Lung (tissue), 12 donors: ENCODE measurements around the gene CDIPT. TPM values are rescaled to one million over a fixed set of nuclear protein-coding genes. Genes with fewer than 3 reads are reported as not detected.

Source experiments
- ATAC-seq: fragments of 200-7000 bp; cut with Tn5 transposase; one replicate; pipeline ENCODE4 v1.9.1; 2020; ENCODE audit warnings: moderate number of reproducible peaks; ENCODE audit not compliant: insufficient read depth, low FRiP score
- DNase-seq, 3 donors: peaks; one replicate each; pipeline ENCODE4 v3.0.0-alpha.2; 2013 to 2017
- H3K27ac ChIP-seq, 2 donors: one replicate each; pipeline ENCODE4 v1.5.1; 2013; ENCODE audit warnings: mild to moderate bottlenecking in 2 of 2, moderate library complexity in 2 of 2, control low read depth in 1 of 2, inconsistent platforms in 1 of 2, low read depth in 1 of 2, low read length in 1 of 2
- H3K27me3 ChIP-seq, 3 donors: one replicate each; pipeline ENCODE4 v1.5.1; 2013; ENCODE audit warnings: low read length in 2 of 3; ENCODE audit not compliant: control insufficient read depth in 3 of 3, insufficient read depth in 3 of 3
- H3K36me3 ChIP-seq, 4 donors: one replicate each; pipeline ENCODE4 v1.5.1; 2013; ENCODE audit warnings: low read length in 4 of 4, mild to moderate bottlenecking in 1 of 4, moderate library complexity in 1 of 4; ENCODE audit not compliant: control insufficient read depth in 4 of 4, insufficient read depth in 4 of 4
- H3K4me1 ChIP-seq, 5 donors: one replicate each; pipeline ENCODE4 v1.5.1; 2013; ENCODE audit warnings: low read length in 5 of 5, mild to moderate bottlenecking in 2 of 5, moderate library complexity in 1 of 5; ENCODE audit not compliant: control insufficient read depth in 5 of 5, insufficient read depth in 5 of 5
- H3K4me3 ChIP-seq: one replicate; pipeline ENCODE4 v1.5.1; 2013; ENCODE audit warnings: mild to moderate bottlenecking, control low read depth, moderate library complexity
- H3K9ac ChIP-seq, 2 donors: one replicate each; pipeline ENCODE4 v1.5.1; 2013; ENCODE audit warnings: low read length in 2 of 2, control low read depth in 1 of 2; ENCODE audit not compliant: insufficient read depth in 1 of 2
- H3K9me3 ChIP-seq, 4 donors: one replicate each; pipeline ENCODE4 v1.5.1; 2013; ENCODE audit warnings: low read length in 3 of 4, mild to moderate bottlenecking in 1 of 4, moderate library complexity in 1 of 4; ENCODE audit not compliant: control insufficient read depth in 4 of 4, insufficient read depth in 3 of 4
- WGBS, 2 donors: extraction: QIAGEN DNeasy Blood & Tissue Kit; methylation state at CpG; one replicate each; pipeline ENCODE4 v1.1.7; 2013; 5-methylcytosine and 5-hydroxymethylcytosine counted together
- polyA plus RNA-seq, 2 donors: library from polyadenylated mRNA; stranded (reverse); fragments of 200-250 nt; gene quantifications; one replicate each; pipeline ENCODE4 v1.2.1, GENCODE V29; 2013
- total RNA-seq, 2 donors: library from RNA; depleted of rRNA in 1 of 2; stranded (reverse); fragments of >200 nt in 1 of 2; gene quantifications; one replicate each; pipeline ENCODE4 v1.2.1, GENCODE V29; 2014 to 2021
- TF ChIP-seq, protein P1 (sequence below): IDR thresholded peaks from 2 replicates; pipeline ENCODE4 v1.5.1; 2012; ENCODE audit warnings: mild to moderate bottlenecking; ENCODE audit errors: control extremely low read depth, extremely low read depth
- donor health status: control.
- donor health status: control.
- donor health status: Bipolar disorder and iron deficiency.
- donor health status: healthy.
- donor health status: DM: yes; HTN: yes; CAD: no.

The CDIPT gene
- total and polyA plus RNA-seq, 4 donors = 66.9 to 105 (median 73.3) TPM

- Histone ChIP-seq H3K9me3 (peaks cover 0 to 2% (median 0%) of the 10 kb centered on the region in 4 donors), H3K27ac (no peak overlapping the region), H3K27me3 (peaks cover 0 to 14% (median 8%) of the 10 kb centered on the region in 3 donors), H3K9ac (no peak overlapping the region), H3K4me1 (peaks cover 0 to 12% (median 4%) of the 10 kb centered on the region in 5 donors), H3K36me3 (no peaks in the 10 kb centered on the region), H3K4me3 (no peak overlapping the region)
- ATAC-seq (no peak), DNase-seq (no peak)
- 15 to 17% methylated on average over 9 of the region's 9 CpGs for WGBS, 2 donors
- TF ChIP-seq, protein P1, sequence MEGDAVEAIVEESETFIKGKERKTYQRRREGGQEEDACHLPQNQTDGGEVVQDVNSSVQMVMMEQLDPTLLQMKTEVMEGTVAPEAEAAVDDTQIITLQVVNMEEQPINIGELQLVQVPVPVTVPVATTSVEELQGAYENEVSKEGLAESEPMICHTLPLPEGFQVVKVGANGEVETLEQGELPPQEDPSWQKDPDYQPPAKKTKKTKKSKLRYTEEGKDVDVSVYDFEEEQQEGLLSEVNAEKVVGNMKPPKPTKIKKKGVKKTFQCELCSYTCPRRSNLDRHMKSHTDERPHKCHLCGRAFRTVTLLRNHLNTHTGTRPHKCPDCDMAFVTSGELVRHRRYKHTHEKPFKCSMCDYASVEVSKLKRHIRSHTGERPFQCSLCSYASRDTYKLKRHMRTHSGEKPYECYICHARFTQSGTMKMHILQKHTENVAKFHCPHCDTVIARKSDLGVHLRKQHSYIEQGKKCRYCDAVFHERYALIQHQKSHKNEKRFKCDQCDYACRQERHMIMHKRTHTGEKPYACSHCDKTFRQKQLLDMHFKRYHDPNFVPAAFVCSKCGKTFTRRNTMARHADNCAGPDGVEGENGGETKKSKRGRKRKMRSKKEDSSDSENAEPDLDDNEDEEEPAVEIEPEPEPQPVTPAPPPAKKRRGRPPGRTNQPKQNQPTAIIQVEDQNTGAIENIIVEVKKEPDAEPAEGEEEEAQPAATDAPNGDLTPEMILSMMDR = no peak
Observed at GRCh38 chr16:29898135-29898803, 35.2 kb upstream of the CDIPT start.

DNA sequence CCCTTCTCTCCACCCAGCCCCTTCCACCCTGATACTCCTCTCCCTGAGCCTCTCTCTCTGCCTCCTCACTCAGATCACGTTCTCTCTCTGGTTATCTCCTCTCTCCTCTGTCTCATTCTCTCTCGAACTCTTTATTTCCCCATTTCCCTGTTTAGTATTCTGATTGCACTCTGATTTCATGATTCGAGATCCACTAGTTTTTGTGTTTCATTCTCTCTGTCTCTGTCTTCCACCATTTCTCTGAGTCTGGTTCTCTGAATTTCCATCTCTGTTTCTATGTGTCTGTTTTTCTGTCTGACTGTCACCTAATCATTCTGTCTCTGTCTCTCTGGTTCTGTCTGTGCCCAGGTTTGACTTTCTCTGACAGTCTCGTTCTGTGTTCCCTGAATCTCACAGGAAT, 34.3 kb upstream of the CDIPT start:
- no peak for ATAC-seq
- Histone ChIP-seq H3K4me1 (peaks cover 0 to 12% (median 4%) of the 10 kb centered on the region in 5 donors), H3K27me3 (peaks cover 0 to 14% (median 8%) of the 10 kb centered on the region in 3 donors), H3K4me3 (no peak overlapping the region), H3K9ac (no peak overlapping the region), H3K36me3 (no peaks in the 10 kb centered on the region), H3K27ac (no peak overlapping the region), H3K9me3 (peaks cover 0 to 2% (median 0%) of the 10 kb centered on the region in 4 donors)
- TF ChIP-seq, protein P1 = no peak
- 49 to 62% methylated on average over 4 of the region's 4 CpGs for WGBS, 2 donors
- no peak for DNase-seq

GRCh38 chr16:29896841-29897240, 33.8 kb upstream of the CDIPT start:
- 48 to 53% methylated on average over 14 to 15 of the region's 15 CpGs for WGBS, 2 donors
- DNase-seq = no peak
- Histone ChIP-seq H3K36me3 (no peaks in the 10 kb centered on the region), H3K9ac (no peak overlapping the region), H3K9me3 (peaks cover 0 to 2% (median 0%) of the 10 kb centered on the region in 4 donors), H3K27ac (no peak overlapping the region), H3K4me3 (no peak overlapping the region), H3K27me3 (peaks cover 0 to 14% (median 8%) of the 10 kb centered on the region in 3 donors), H3K4me1 (peaks cover 0 to 14% (median 4%) of the 10 kb centered on the region in 5 donors)
- ATAC-seq = no peak
- TF ChIP-seq, protein P1 = no peak

DNA sequence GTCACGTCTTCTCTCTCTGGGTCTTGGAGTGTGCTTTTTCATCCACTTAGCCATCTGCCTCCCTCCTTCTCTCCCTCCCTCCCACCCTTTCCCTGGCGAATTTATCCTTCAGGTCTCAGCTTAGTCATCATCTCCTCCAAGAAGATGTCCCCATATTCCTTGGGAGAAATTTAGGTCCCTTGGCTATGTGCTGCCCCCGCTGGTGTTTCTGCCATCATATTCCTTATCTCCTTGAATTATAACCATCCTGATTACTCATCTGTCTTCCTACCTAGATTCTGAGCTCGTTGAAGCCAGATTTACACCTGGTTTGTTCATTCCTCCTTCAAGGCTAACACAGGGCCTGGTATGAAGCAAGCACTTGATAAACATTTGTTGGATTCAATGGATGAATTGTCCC, 31.3 kb upstream of the CDIPT start:
- H3K4me1 ChIP-seq = peaks cover 0 to 5% (median 0%) of the 10 kb centered on the region in 5 donors
- no peaks in the 10 kb centered on the region for H3K36me3 ChIP-seq
- H3K4me3 ChIP-seq = no peak overlapping the region
- peaks cover 0 to 2% (median 0%) of the 10 kb centered on the region in 4 donors for H3K9me3 ChIP-seq
- H3K9ac ChIP-seq = no peak overlapping the region
- no peak for ATAC-seq
- WGBS, 2 donors = 71 to 82% methylated on average over 4 of the region's 4 CpGs
- TF ChIP-seq, protein P1 = no peak
- no peak overlapping the region for H3K27ac ChIP-seq
- no peak for DNase-seq
- H3K27me3 ChIP-seq = peaks cover 0 to 8% (median 6%) of the 10 kb centered on the region in 3 donors
